Mesenchymal stem cell (in vitro differentiated cells and primary cell): Measurements from ENCODE around the gene DDX59.

ENCODE experiments used
- DNase-seq: peaks from one replicate; pipeline ENCODE4 v3.0.0-alpha.2; 2013
- H2AFZ ChIP-seq: one replicate; pipeline ENCODE4 v1.6.1; 2013; ENCODE audit warnings: low read depth, mild to moderate bottlenecking, control low read depth, inconsistent platforms, low read length, moderate library complexity
- H2AK5ac ChIP-seq: 2 replicates; pipeline ENCODE4 v1.6.1; 2013; ENCODE audit warnings: low read length, moderate library complexity, mild to moderate bottlenecking, inconsistent platforms; ENCODE audit not compliant: severe bottlenecking
- H2BK120ac ChIP-seq: one replicate; pipeline ENCODE4 v1.6.1; 2013; ENCODE audit warnings: low read depth, mild to moderate bottlenecking, inconsistent platforms, low read length, moderate library complexity
- H2BK12ac ChIP-seq, 2 experiments: one replicate each; pipeline ENCODE4 v1.6.1; 2013; ENCODE audit warnings: inconsistent platforms in 2 of 2, low read length in 2 of 2, mild to moderate bottlenecking in 2 of 2, moderate library complexity in 2 of 2, control low read depth in 1 of 2
- H2BK15ac ChIP-seq: one replicate; pipeline ENCODE4 v1.6.1; 2013; ENCODE audit warnings: mild to moderate bottlenecking, low read depth, inconsistent platforms; ENCODE audit not compliant: poor library complexity, severe bottlenecking
- H2BK5ac ChIP-seq: 2 replicates; pipeline ENCODE4 v1.6.1; 2013; ENCODE audit warnings: low read depth, mild to moderate bottlenecking, low read length, control low read depth, inconsistent platforms; ENCODE audit not compliant: poor library complexity, severe bottlenecking
- H3K14ac ChIP-seq, 2 experiments: one replicate each; pipeline ENCODE4 v1.6.1; 2013; ENCODE audit warnings: inconsistent platforms in 2 of 2, low read length in 2 of 2, control low read depth in 1 of 2, mild to moderate bottlenecking in 1 of 2, moderate library complexity in 1 of 2
- H3K18ac ChIP-seq, 2 experiments: one replicate each; pipeline ENCODE4 v1.6.1; 2013; ENCODE audit warnings: inconsistent platforms in 2 of 2, low read length in 2 of 2, control low read depth in 1 of 2, low read depth in 1 of 2, mild to moderate bottlenecking in 1 of 2
- H3K23ac ChIP-seq, 2 experiments: one replicate each; pipeline ENCODE4 v1.6.1; 2013; ENCODE audit warnings: inconsistent platforms in 2 of 2, low read length in 2 of 2, mild to moderate bottlenecking in 2 of 2, moderate library complexity in 2 of 2, control low read depth in 1 of 2
- H3K27ac ChIP-seq: 2 replicates; pipeline ENCODE4 v1.5.1; 2013; ENCODE audit warnings: mild to moderate bottlenecking, moderate library complexity, low read length, control low read depth, inconsistent platforms; ENCODE audit not compliant: poor library complexity, severe bottlenecking
- H3K27me3 ChIP-seq, 2 experiments: 2 replicates each; pipeline versions ENCODE4 v1.6.1 to v1.7.0; 2013; ENCODE audit warnings: low read length in 2 of 2, mild to moderate bottlenecking in 2 of 2, moderate library complexity in 2 of 2, control low read depth in 1 of 2, inconsistent platforms in 1 of 2; ENCODE audit not compliant: control insufficient read depth in 1 of 2, insufficient read depth in 1 of 2
- H3K36me3 ChIP-seq, 2 experiments: 2 replicates each; pipeline versions ENCODE4 v1.6.1 to v1.7.0; 2013; ENCODE audit warnings: low read length in 2 of 2, control low read depth in 1 of 2, inconsistent platforms in 1 of 2, low read depth in 1 of 2, mild to moderate bottlenecking in 1 of 2; ENCODE audit not compliant: insufficient read depth in 2 of 2, control insufficient read depth in 1 of 2
- H3K4ac ChIP-seq, 2 experiments: one replicate each; pipeline ENCODE4 v1.6.1; 2013; ENCODE audit warnings: inconsistent platforms in 2 of 2, low read length in 2 of 2, mild to moderate bottlenecking in 2 of 2, moderate library complexity in 2 of 2, control low read depth in 1 of 2, low read depth in 1 of 2
- H3K4me1 ChIP-seq: 2 replicates; pipeline ENCODE4 v1.6.1; 2013; ENCODE audit warnings: low read depth, low read length, control low read depth; ENCODE audit not compliant: control insufficient read depth, insufficient read depth
- H3K4me2 ChIP-seq: 2 replicates; pipeline ENCODE4 v1.6.1; 2013; ENCODE audit warnings: low read length, mild to moderate bottlenecking, inconsistent platforms; ENCODE audit not compliant: poor library complexity, severe bottlenecking
- H3K4me3 ChIP-seq, 2 experiments: 2 replicates each; pipeline versions ENCODE4 v1.5.1 to v1.7.0; 2013; ENCODE audit warnings: low read length in 2 of 2, mild to moderate bottlenecking in 2 of 2, control low read depth in 1 of 2, low read depth in 1 of 2; ENCODE audit not compliant: insufficient read depth in 1 of 2
- H3K79me1 ChIP-seq: replicated peaks from 2 replicates; pipeline ENCODE4 v1.6.1; 2013; ENCODE audit warnings: mild to moderate bottlenecking, control low read depth, low read length, inconsistent platforms; ENCODE audit not compliant: poor library complexity, severe bottlenecking
- H3K9ac ChIP-seq: 2 replicates; pipeline ENCODE4 v1.7.0; 2013; ENCODE audit warnings: mild to moderate bottlenecking, low read length, moderate library complexity
- H3K9me3 ChIP-seq: 2 replicates; pipeline ENCODE4 v1.7.0; 2013; ENCODE audit warnings: mild to moderate bottlenecking, low read length; ENCODE audit not compliant: control insufficient read depth
- H4K8ac ChIP-seq: one replicate; pipeline ENCODE4 v1.6.1; 2013; ENCODE audit warnings: inconsistent platforms, mild to moderate bottlenecking, low read length, moderate library complexity
- H4K91ac ChIP-seq: one replicate; pipeline ENCODE4 v1.6.1; 2013; ENCODE audit warnings: mild to moderate bottlenecking, low read length, inconsistent platforms
- WGBS: methylation state at CpG from one replicate; pipeline ENCODE4 v1.1.7; 2013; ENCODE audit warnings: mixed read lengths; 5-methylcytosine and 5-hydroxymethylcytosine counted together

Gene DDX59

DNA sequence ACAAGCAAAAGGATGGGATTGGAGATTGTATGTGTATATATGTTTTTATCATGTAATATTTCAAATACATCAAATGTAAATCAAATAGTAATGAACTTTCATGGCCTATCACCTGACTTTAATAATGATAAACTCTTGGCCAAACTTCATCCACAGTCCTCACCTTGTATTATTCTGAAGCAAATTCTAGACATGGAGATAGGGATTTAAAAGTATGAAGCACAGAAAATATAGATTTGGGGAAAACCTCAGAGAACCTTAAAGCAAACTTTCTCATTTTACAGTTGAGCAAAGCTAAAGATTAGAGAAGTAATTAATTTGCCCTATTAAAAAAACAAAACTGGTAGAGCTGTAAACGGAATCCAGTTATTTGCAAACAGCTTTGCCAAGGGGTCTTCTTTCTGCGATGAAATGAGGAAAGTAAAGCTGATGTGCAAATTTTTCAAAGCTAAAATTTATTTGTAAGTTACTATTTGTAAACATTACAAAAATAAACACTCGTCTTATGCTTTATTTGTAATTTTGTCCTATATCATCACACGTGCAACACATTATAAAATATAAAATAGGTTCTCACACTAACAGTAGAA is 29.2 kb downstream of the DDX59 start:
- Histone ChIP-seq H2AFZ (no peak overlapping the region), H2BK12ac (no peak overlapping the region), H3K4ac (no peak overlapping the region), H3K4me2 (no peak overlapping the region), H2BK120ac (no peak overlapping the region), H2BK15ac (no peak overlapping the region), H2BK5ac (no peak overlapping the region), H3K9me3 (no peaks in the 10 kb centered on the region), H2AK5ac (no peak overlapping the region), H3K14ac (no peak overlapping the region), H4K8ac (no peak overlapping the region), H3K4me3 (no peak overlapping the region), H3K36me3 (peaks cover 0 to 4% of the 10 kb centered on the region in 2 experiments), H3K9ac (peak overlapping the region; percentile 72), H3K79me1 (no peaks in the 10 kb centered on the region), H3K27ac (no peak overlapping the region), H4K91ac (no peak overlapping the region), H3K23ac (no peak overlapping the region), H3K27me3 (no peaks in the 10 kb centered on the region), H3K4me1 (no peaks in the 10 kb centered on the region), H3K18ac (no peak overlapping the region)
- no CpG with 5 or more reads among the region's 4 CpGs for WGBS
- DNase-seq: no peak

DNA sequence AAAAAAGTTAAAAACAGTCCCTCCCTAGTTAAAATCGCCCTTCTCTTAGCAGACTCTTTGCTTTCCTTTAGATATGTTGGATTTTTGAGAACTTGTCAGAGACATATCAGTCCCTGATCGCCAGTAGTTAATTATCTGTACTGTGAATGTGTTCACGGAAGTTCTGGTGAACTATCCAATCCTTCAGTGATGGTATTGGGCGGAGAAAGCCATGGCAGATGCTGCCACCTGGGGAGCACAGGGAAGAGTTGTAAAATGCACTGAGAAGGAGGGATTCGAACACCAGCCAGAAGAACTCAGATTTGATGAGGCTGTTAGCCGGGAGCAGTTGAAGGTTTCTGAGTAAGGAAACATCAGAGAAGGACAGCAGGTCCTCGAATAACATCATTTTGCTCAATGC is 31.6 kb downstream of the DDX59 start:
- Histone ChIP-seq H2AK5ac (no peak overlapping the region), H2BK15ac (no peak overlapping the region), H3K27ac (no peak overlapping the region), H3K14ac (no peak overlapping the region), H4K8ac (no peak overlapping the region), H3K18ac (no peak overlapping the region), H3K4me2 (no peak overlapping the region), H2BK12ac (no peak overlapping the region), H3K4me3 (no peak overlapping the region), H3K9me3 (no peaks in the 10 kb centered on the region), H3K23ac (no peak overlapping the region), H2BK5ac (no peak overlapping the region), H2AFZ (no peak overlapping the region), H3K4ac (no peak overlapping the region), H3K27me3 (no peaks in the 10 kb centered on the region), H3K9ac (no peak overlapping the region), H2BK120ac (no peak overlapping the region), H3K36me3 (peaks cover 0 to 2% of the 10 kb centered on the region in 2 experiments), H3K4me1 (no peaks in the 10 kb centered on the region), H3K79me1 (no peaks in the 10 kb centered on the region), H4K91ac (no peak overlapping the region)
- no peak for DNase-seq
- WGBS: 94% methylated on average over 7 of the region's 7 CpGs

DNA sequence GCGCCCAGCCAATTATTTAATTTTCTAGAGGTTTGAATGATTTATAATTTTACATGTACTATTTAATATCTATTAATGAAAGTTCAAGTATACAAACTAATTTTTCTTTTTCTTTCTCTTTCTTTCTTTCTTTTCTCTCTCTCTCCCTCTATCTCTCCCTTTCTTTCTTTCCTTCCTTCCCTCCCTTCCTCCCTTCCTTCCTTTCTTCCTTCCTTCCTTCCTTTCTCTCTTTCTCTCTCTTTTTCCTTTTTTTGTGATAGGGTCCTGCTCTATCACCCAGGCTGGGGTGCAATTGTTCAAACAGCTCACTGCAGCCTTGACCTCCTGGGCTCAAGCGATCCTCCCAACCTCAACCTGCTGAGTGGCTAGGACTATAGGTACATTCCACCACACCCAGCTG is 33.0 kb downstream of the DDX59 start:
- H3K23ac ChIP-seq: no peak overlapping the region
- no peak overlapping the region for H3K18ac ChIP-seq
- H2BK15ac ChIP-seq: no peak overlapping the region
- no peak overlapping the region for H2AFZ ChIP-seq
- no peak overlapping the region for H4K91ac ChIP-seq
- no peak overlapping the region for H3K27ac ChIP-seq
- WGBS: 100% methylated on average over 1 of the region's 2 CpGs
- H3K9ac ChIP-seq: no peak overlapping the region
- H3K4me1 ChIP-seq: no peaks in the 10 kb centered on the region
- H4K8ac ChIP-seq: no peak overlapping the region
- H3K4me2 ChIP-seq: no peak overlapping the region
- H2BK5ac ChIP-seq: no peak overlapping the region
- H2BK12ac ChIP-seq: no peak overlapping the region
- no peak overlapping the region for H3K4me3 ChIP-seq
- DNase-seq: no peak
- H3K36me3 ChIP-seq: peaks cover 0 to 2% of the 10 kb centered on the region in 2 experiments
- H2BK120ac ChIP-seq: no peak overlapping the region
- H2AK5ac ChIP-seq: no peak overlapping the region
- no peaks in the 10 kb centered on the region for H3K9me3 ChIP-seq
- no peak overlapping the region for H3K4ac ChIP-seq
- no peaks in the 10 kb centered on the region for H3K27me3 ChIP-seq
- no peak overlapping the region for H3K14ac ChIP-seq
- H3K79me1 ChIP-seq: no peaks in the 10 kb centered on the region

DNA sequence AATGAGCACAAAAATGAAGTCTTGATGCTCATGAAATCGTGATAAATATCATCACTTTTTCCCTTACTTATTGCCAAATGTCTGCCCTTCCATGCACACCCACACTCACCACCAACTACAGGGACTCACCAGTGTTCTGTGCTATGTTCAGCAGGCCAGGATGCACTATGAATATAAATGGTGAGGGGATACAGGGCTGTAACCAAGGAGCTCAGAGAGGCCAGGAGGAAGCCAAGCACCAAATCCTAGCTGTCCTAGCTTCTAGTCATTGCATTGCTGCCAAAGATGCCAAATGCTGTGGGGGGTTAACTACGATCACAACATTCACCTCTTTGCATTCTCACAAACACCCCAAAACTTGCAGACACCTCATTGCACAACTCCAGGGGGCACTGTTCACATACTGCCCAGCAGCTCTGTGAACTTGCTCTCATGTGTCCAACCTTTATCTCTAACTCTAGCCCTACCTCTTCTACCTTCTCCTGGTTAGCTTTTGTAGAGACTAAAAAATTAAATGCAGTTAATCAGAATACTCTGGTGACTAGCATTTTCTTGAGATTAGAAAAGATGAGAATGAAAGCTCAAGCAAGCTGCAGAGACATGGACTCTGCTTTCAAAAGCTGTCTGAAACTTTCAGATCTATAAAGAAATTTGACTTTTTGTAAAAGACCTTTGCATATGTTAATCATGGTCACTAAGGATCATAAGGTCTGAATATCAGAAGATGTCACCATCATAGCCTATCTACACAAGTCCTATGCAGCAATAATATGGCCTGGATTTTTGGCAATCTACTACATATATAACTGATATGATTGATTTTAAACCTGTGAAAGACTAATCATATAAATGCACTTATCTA is 35.2 kb downstream of the DDX59 start:
- H3K23ac ChIP-seq: no peak overlapping the region

More for the DNA sequence above, 35.2 kb downstream of the DDX59 start:
- Histone ChIP-seq H3K4me3 (no peak overlapping the region), H2BK120ac (no peak overlapping the region), H2AK5ac (no peak overlapping the region), H3K36me3 (peaks cover 0 to 2% of the 10 kb centered on the region in 2 experiments), H4K8ac (no peak overlapping the region), H2AFZ (no peak overlapping the region), H3K27me3 (no peaks in the 10 kb centered on the region), H3K27ac (no peak overlapping the region), H3K9me3 (no peaks in the 10 kb centered on the region), H3K79me1 (no peaks in the 10 kb centered on the region), H3K4me1 (no peaks in the 10 kb centered on the region), H3K18ac (no peak overlapping the region), H3K9ac (no peak overlapping the region), H2BK5ac (no peak overlapping the region), H2BK12ac (no peak overlapping the region), H2BK15ac (no peak overlapping the region), H3K14ac (no peak overlapping the region), H3K4ac (no peak overlapping the region), H4K91ac (no peak overlapping the region), H3K4me2 (no peak overlapping the region)
- DNase-seq: no peak
- WGBS: 80% methylated on average over 1 of the region's 2 CpGs
